Loucy (cell line): ENCODE results near the gene CTLA4.

ENCODE experiments used
- H2AFZ ChIP-seq: fragments of 200-600 bp; sonication (generic); 2 replicates; pipeline ENCODE4 v1.6.0; 2016; ENCODE audit warnings: antibody characterized with exemption, mild to moderate bottlenecking, low read length, moderate library complexity
- H3F3A ChIP-seq: fragments of 200-600 bp; 2 replicates; pipeline ENCODE4 v1.6.0; 2016; ENCODE audit warnings: antibody characterized with exemption, low read depth, mild to moderate bottlenecking
- H3K27me3 ChIP-seq: fragments of 200-600 bp; sonication (generic); 2 replicates; pipeline ENCODE4 v1.6.1; 2014; ENCODE audit warnings: low read length, mild to moderate bottlenecking; ENCODE audit not compliant: insufficient read depth, poor library complexity, severe bottlenecking
- H3K36me3 ChIP-seq: fragments of 200-600 bp; sonication (generic); 2 replicates; pipeline ENCODE4 v1.6.1; 2016; ENCODE audit warnings: low read length; ENCODE audit not compliant: insufficient read depth
- H3K4me1 ChIP-seq: fragments of 200-600 bp; sonication (generic); 2 replicates; pipeline ENCODE4 v1.5.1; 2014; ENCODE audit warnings: low read length, mild to moderate bottlenecking; ENCODE audit not compliant: insufficient read depth, poor library complexity, severe bottlenecking
- H3K4me2 ChIP-seq: fragments of 200-600 bp; sonication (generic); 2 replicates; pipeline ENCODE4 v1.6.0; 2014; ENCODE audit warnings: antibody characterized with exemption, low read length, low read depth, mild to moderate bottlenecking; ENCODE audit not compliant: poor library complexity, severe bottlenecking
- H3K4me3 ChIP-seq: fragments of 200-600 bp; sonication (generic); 2 replicates; pipeline ENCODE4 v1.5.1; 2014; ENCODE audit warnings: low read length, mild to moderate bottlenecking, mixed read lengths; ENCODE audit not compliant: poor library complexity, severe bottlenecking
- H3K79me2 ChIP-seq: fragments of 200-600 bp; sonication (generic); 2 replicates; pipeline ENCODE4 v1.6.1; 2014; ENCODE audit warnings: low read length; ENCODE audit not compliant: insufficient read depth
- H3K9ac ChIP-seq: fragments of 200-600 bp; sonication (generic); 2 replicates; pipeline ENCODE4 v1.6.0; 2014; ENCODE audit warnings: mild to moderate bottlenecking, low read depth, low read length, moderate library complexity; ENCODE audit not compliant: poor library complexity, severe bottlenecking
- H3K9me2 ChIP-seq: fragments of 200-600 bp; sonication (generic); replicated peaks from 2 replicates; pipeline ENCODE4 v1.6.1; 2016; ENCODE audit warnings: low read depth, low read length, mixed read lengths
- H3K9me3 ChIP-seq: fragments of 200-600 bp; sonication (generic); 2 replicates; pipeline ENCODE4 v1.6.1; 2014; ENCODE audit warnings: mild to moderate bottlenecking, antibody characterized with exemption, low read length, low read depth; ENCODE audit not compliant: insufficient read depth
- H4K20me1 ChIP-seq: fragments of 200-600 bp; sonication (generic); 2 replicates; pipeline ENCODE4 v1.6.0; 2014; ENCODE audit warnings: antibody characterized with exemption, low read length, mild to moderate bottlenecking; ENCODE audit not compliant: insufficient read depth, poor library complexity, severe bottlenecking
- CTCF ChIP-seq: fragments of 200-600 bp; sonication (generic); conservative IDR thresholded peaks from 2 replicates; pipeline ENCODE4 v1.5.1; 2014; ENCODE audit warnings: mild to moderate bottlenecking, antibody characterized with exemption, low read length
- EZH2phosphoT487 ChIP-seq: fragments of 200-600 bp; IDR thresholded peaks from 2 replicates; pipeline ENCODE4 v1.6.1; 2018; ENCODE audit warnings: antibody characterized with exemption, mild to moderate bottlenecking, moderate library complexity, borderline replicate concordance

The CTLA4 gene

GRCh38 chr2:203909974-203910373 is 42.4 kb downstream of the CTLA4 start:
- H3K36me3 ChIP-seq = no peaks in the 10 kb centered on the region
- H3K9me3 ChIP-seq = no peaks in the 10 kb centered on the region
- H3K4me1 ChIP-seq = no peaks in the 10 kb centered on the region
- no peak overlapping the region for H3K4me3 ChIP-seq
- H3K9me2 ChIP-seq = no peaks in the 10 kb centered on the region
- no peaks in the 10 kb centered on the region for H3K79me2 ChIP-seq
- no peak for TF ChIP-seq EZH2phosphoT487
- 0 out of 2 replicates have a peak, but pooled peaks have one; percentile 6 for TF ChIP-seq CTCF
- H3F3A ChIP-seq = no peaks in the 10 kb centered on the region
- no peaks in the 10 kb centered on the region for H3K27me3 ChIP-seq
- H4K20me1 ChIP-seq = no peaks in the 10 kb centered on the region
- peak overlapping the region; percentile 25; the same call in 1 of the 2 replicates for H2AFZ ChIP-seq
- no peak overlapping the region for H3K9ac ChIP-seq
- no peak overlapping the region for H3K4me2 ChIP-seq

DNA sequence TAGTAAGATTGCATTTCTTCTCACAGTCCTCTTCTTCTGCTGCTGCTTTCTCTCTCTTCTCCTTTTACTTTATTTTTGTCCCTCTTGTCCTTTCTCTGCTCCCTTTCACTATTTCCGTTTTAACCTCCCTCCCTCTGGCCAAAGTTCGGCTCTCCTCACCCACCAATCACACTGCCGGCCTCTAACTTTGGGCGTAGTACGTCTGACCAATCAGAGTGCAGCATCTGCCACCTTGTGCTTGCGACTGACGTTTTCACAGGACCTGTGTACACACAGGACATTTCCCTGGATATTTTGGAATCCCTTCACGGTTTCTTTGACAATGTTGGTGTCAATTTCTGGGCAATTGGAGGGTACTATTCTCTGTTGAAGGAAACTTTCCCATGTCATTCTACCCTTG is 46.4 kb downstream of the CTLA4 start:
- TF ChIP-seq EZH2phosphoT487 = no peak
- no peak for TF ChIP-seq CTCF
- Histone ChIP-seq H3K9ac (no peak overlapping the region), H3K27me3 (no peaks in the 10 kb centered on the region), H3K9me2 (no peaks in the 10 kb centered on the region), H3K79me2 (no peaks in the 10 kb centered on the region), H3K4me3 (no peak overlapping the region), H3K4me1 (no peaks in the 10 kb centered on the region), H3F3A (no peaks in the 10 kb centered on the region), H3K36me3 (no peaks in the 10 kb centered on the region), H2AFZ (no peak overlapping the region), H3K9me3 (no peaks in the 10 kb centered on the region), H4K20me1 (no peaks in the 10 kb centered on the region), H3K4me2 (no peak overlapping the region)

DNA sequence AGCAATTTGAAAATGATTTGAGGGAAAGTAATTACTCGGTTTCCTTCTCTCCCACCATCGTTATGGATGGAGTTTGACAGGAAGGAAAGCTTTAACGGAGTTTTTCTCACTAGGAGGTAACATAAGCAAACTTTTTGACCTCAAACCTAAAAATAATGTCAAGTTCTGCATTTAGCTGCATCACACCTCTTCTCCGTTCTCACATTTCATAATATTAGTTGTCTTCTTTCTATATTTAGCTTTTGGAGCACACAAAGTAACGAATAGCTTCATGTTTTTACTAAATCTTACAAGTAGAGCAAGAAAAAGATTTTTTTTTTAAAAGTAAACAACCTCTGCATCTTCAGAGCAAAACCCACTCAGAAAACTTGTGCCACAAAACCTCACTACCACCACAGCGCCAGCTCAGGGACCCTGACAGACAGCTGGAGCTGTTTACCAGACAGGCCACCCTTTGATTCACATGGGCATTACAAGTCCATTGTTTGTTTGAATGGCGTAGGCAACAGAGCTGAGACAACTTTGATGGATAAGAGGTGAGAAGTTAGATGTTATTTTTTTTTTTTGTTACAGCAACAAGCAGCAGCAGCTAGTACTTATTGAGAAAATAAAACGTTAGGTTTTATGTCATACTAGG is 47.1 kb downstream of the CTLA4 start:
- H3K4me2 ChIP-seq = no peak overlapping the region
- H3K9ac ChIP-seq = no peak overlapping the region
- no peaks in the 10 kb centered on the region for H3K9me2 ChIP-seq
- H3F3A ChIP-seq = no peaks in the 10 kb centered on the region
- H3K4me3 ChIP-seq = no peak overlapping the region
- H2AFZ ChIP-seq = no peak overlapping the region
- H3K79me2 ChIP-seq = no peaks in the 10 kb centered on the region
- no peak for TF ChIP-seq CTCF
- no peak for TF ChIP-seq EZH2phosphoT487
- no peaks in the 10 kb centered on the region for H3K27me3 ChIP-seq
- no peaks in the 10 kb centered on the region for H4K20me1 ChIP-seq
- no peaks in the 10 kb centered on the region for H3K9me3 ChIP-seq
- H3K36me3 ChIP-seq = no peaks in the 10 kb centered on the region
- H3K4me1 ChIP-seq = no peaks in the 10 kb centered on the region
